Measurements from ENCODE around the gene HAUS5. TPM values are rescaled to one million over a fixed set of nuclear protein-coding genes. Genes with fewer than 3 reads are reported as not detected.

HAUS5 gene
- total RNA-seq, 1 donor from 2014 or later = 4.6 TPM

- DNase-seq (ENCODE audit: low spot score) = no peak
Measured at GRCh38 chr19:35608251-35608650, 4.3 kb upstream of the HAUS5 start.

- DNase-seq (ENCODE audit: low spot score) = no peak
Measured at GRCh38 chr19:35609851-35610353, 2.6 kb upstream of the HAUS5 start.

- DNase-seq (ENCODE audit: low spot score) = no peak
Measured at GRCh38 chr19:35612224-35612558, 344 bp upstream of the HAUS5 start.

GRCh38 chr19:35613574-35613973 is 1.0 kb downstream of the HAUS5 start:
- no peak for DNase-seq (ENCODE audit: low spot score)

- DNase-seq (ENCODE audit: low spot score) = no peak
Measured at GRCh38 chr19:35615036-35615435, 2.5 kb downstream of the HAUS5 start.

GRCh38 chr19:35618857-35619256 is 6.3 kb downstream of the HAUS5 start:
- DNase-seq (ENCODE audit: low spot score) = no peak

- no peak for DNase-seq (ENCODE audit: low spot score)
Measured at GRCh38 chr19:35619290-35619923, 6.9 kb downstream of the HAUS5 start.

DNA sequence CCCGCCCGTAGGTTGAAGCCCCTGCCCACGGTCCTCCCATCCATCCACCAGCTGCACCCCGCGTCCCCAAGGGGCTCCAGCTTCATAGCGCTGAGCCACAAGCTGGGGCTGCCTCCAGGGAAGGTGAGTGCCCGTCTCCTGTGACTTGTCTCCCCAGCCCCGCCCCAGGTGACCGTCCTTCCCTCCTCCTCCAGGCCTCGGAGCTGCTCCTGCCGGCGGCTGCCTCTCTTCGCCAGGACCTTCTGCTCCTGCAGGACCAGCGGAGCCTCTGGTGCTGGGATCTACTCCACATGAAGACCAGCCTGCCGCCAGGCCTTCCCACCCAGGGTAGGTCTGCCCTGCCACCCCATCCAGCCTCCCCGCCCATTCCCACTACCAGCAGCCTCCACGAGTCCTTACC is 7.5 kb downstream of the HAUS5 start:
- no peak for DNase-seq (ENCODE audit: low spot score)

DNA sequence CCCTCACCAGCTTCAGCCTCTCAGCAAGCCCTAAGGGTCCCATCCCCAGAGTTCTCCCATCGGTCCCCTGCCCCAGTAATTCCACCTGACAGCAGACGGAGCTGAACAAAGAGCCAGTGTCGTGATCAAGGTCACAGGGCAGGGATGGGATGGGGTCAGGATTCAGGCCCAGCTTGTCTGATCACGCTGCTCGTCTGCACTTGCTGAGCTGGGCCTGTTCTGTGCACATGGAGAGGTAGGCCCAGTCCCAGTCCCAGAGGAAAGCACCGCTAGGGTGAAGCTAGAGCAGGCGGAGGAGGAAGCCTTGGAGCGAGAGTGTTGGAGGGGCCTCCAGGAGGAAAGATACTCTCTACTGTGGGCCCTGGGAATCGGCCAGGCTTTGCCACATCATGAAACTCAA is 9.2 kb downstream of the HAUS5 start:
- no peak for DNase-seq (ENCODE audit: low spot score)

DNA sequence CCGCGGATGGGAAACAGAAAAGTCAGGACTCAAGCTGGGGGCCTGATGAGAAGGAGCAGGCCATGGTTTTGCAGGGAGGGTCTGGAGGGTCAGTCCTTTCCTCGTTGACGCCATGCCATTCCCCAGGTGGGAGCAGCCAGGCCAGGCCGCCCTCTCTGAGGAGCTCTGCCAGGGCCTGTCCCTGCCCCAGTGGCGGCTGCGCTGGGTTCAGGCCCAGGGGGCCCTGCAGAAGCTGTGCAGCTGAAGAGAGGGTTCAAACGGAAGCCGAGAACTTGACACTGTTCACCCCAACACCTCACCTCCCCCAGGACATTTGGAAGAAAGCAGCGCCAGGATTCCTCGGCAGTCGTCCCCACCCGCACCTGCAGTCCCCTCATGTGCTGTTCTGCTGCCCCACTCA is 10.2 kb downstream of the HAUS5 start:
- DNase-seq (ENCODE audit: low spot score) = no peak

DNA sequence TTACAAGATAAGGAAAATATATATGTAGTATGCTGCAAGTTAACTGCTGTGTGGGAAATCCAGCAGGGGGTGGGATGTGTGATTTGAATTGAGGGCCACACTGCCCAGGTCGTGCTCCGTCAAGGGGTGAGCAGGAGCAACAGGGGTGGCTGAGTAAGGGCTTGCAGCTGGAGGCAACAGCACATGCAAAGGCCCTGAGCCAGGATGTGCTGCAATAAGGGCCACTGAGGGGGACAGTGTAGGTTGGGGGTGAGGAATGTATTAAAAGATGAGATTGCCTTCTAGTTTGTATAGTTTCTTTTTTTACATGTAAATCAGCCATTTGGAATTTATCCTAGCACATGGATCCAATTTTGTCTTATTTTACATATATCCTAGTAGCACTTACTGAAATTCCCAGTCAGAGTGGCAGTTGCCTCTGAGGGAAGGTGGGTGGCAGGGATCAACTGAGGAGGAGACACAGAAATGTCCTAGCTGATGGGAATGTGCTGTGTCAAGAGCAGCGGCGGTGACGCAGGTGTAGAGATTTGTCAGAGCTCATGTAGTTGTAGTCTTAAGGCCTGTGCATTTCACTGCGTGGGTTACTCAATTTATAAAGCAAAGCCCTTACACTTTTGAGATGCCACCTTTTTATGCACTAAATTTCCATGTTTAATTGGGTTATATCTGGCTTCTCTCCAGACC is 10.9 kb downstream of the HAUS5 start:
- DNase-seq (ENCODE audit: low spot score) = no peak

DNA sequence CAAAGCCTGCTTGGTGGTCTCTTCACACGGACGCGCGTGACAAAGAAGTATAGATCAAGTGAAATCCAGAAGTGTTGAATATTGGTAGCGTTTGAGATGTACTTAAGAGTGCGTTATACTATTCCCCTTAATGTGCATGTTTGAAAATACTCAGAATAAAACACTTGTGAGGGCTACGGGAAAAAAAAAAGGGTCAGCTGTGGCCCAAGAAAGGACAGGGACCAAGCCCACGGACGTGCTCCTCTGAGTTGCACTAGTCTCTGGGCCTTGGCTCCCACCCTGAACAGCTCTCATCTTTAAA is 15.7 kb downstream of the HAUS5 start:
- no peak for DNase-seq (ENCODE audit: low spot score)

DNA sequence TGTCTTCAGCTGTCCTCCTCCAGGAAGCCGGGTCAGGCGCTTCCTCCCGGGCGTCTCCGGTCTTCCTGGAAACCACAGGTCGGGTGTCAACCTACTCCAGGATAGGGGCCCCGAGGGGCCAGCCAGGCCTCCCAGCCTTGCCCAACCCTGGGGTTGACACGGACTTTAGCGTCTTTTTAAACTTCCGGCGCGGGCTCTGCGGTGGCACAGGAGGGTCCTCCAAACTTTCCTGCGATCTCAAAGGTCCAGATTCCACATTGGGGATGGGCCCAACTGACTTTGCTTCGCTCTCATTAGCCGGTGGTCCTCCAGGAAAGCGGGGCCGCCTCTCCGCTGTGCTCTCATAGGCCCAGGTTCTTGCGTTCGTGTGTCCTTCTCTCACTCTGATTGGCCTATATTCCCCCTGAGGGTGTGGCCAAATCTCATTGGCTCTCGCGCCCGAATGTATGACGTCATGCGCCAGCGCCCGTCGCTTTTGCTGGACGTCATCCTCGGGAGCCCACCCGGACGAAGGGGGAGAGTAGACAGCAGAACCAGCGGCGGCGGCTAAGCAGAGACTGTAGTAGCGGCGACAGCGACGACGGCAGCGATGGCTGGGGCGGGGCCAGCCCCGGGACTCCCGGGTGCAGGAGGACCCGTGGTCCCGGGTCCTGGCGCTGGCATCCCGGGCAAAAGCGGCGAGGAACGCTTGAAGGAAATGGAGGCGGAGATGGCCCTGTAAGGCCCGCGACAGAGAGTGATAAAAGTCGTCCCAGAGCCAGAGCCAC is 16.2 kb downstream of the HAUS5 start, which contains the start of gene RBM42:
Gene RBM42 (plus strand): TSS at position 472 of the 767 bp plus-strand sequence. CDS start 118 bp downstream, at position 590.
- DNase-seq (ENCODE audit: low spot score) = peak; percentile 99

- DNase-seq (ENCODE audit: low spot score) = no peak
Measured at GRCh38 chr19:35629332-35629633, 16.7 kb downstream of the HAUS5 start.

DNA sequence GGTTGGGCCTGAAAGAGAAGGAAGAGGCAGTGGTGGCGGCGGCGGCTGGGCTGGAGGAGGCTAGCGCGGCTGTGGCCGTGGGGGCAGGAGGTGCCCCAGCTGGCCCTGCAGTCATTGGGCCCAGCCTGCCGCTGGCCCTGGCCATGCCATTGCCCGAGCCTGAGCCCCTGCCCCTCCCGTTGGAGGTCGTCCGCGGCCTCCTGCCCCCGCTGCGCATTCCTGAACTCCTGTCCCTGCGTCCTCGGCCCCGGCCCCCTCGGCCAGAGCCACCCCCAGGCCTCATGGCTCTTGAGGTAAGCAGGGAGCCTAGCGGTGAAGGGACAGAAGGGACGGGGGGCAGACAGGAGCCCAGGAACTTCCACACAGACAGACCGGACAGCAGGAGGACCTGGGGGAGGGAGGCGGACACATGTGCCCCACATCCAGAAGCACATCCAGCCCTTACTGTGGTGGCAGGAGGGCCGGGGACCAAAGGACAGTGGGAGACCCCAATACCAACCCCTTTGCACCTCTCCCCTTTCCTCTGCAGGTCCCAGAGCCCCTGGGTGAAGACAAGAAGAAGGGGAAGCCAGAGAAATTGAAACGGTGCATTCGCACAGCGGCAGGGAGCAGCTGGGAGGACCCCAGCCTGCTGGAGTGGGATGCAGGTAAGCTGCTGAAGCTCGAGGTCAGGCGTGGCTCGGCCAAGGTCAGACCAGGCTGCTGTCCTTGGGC is 21.3 kb downstream of the HAUS5 start:
- DNase-seq (ENCODE audit: low spot score) = no peak

- no peak for DNase-seq (ENCODE audit: low spot score)
Measured at GRCh38 chr19:35636651-35637050, 24.1 kb downstream of the HAUS5 start.

DNA sequence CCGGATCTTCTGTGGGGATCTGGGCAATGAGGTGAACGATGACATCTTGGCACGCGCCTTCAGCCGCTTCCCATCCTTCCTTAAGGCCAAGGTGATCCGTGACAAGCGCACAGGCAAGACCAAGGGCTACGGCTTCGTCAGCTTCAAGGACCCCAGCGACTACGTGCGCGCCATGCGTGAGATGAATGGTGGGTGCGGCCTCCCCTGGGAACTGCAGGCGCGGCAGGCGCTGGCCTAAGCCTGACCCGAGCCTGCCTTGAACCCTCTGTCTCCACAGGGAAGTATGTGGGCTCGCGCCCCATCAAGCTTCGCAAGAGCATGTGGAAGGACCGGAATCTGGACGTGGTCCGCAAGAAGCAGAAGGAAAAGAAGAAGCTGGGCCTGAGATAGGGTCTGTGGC is 24.6 kb downstream of the HAUS5 start:
- DNase-seq (ENCODE audit: low spot score) = no peak

GRCh38 chr19:35639321-35639639 is 26.7 kb downstream of the HAUS5 start:
- DNase-seq (ENCODE audit: low spot score) = no peak

- no peak for DNase-seq (ENCODE audit: low spot score)
Measured at GRCh38 chr19:35639863-35640262, 27.3 kb downstream of the HAUS5 start.

- peak; percentile 39 for DNase-seq (ENCODE audit: low spot score)
Measured at GRCh38 chr19:35641515-35642151, 29.1 kb downstream of the HAUS5 start, which contains the start of gene ETV2. Gene ETV2 (plus strand): TSS chr19:35641745. CDS start chr19:35642461, 716 bp downstream.

GRCh38 chr19:35642312-35642711 is 29.8 kb downstream of the HAUS5 start:
- DNase-seq (ENCODE audit: low spot score) = no peak

DNA sequence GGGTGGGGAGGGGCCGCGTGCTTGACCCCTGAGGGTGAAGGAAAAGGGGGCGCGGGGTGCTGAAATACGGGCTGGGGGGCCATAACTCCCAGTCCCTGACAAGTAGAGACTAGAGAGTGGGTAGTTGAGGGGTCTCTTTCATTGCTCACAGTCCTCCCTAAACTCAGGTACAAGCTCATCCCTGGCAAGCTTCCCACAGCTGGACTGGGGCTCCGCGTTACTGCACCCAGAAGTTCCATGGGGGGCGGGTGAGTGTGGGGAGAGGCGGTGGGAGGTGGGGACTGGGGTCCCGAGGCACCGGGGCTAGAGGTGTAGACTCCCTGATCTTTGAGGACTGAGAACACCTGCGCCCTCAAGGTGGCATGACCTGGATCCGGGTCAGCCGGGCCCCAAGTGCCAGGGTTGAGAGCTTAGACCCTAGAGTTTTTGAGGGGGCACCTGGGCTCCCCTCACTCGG is 30.3 kb downstream of the HAUS5 start:
- DNase-seq (ENCODE audit: low spot score) = no peak
